Neutrophil (primary cell): Measurements from ENCODE around the gene DLGAP4.

ENCODE experiments used
- H3K27ac ChIP-seq: fragments of 200-600 bp; sonication (generic); 2 replicates; pipeline ENCODE4 v1.5.1; 2016; ENCODE audit warnings: mild to moderate bottlenecking, moderate library complexity
- H3K27me3 ChIP-seq: fragments of 200-600 bp; sonication (generic); 2 replicates; pipeline ENCODE4 v1.6.0; 2016; ENCODE audit warnings: mild to moderate bottlenecking
- H3K36me3 ChIP-seq: fragments of 200-600 bp; sonication (generic); 2 replicates; pipeline ENCODE4 v1.5.1; 2017
- H3K4me1 ChIP-seq, 2 experiments: fragments of 200-600 bp in 1 of 2; sonication (generic) in 1 of 2; 1 replicate in 1 of 2; 2 replicates in 1 of 2; pipeline versions ENCODE4 v1.5.1 to v1.6.1; 2013 to 2016; ENCODE audit warnings: low read depth in 1 of 2, low read length in 1 of 2, mild to moderate bottlenecking in 1 of 2, moderate library complexity in 1 of 2; ENCODE audit not compliant: control insufficient read depth in 1 of 2, insufficient read depth in 1 of 2
- H3K4me3 ChIP-seq, 2 experiments: fragments of 200-600 bp in 1 of 2; sonication (generic) in 1 of 2; 1 replicate in 1 of 2; 2 replicates in 1 of 2; pipeline ENCODE4 v1.5.1; 2013 to 2016; ENCODE audit warnings: low read depth in 1 of 2, low read length in 1 of 2, mild to moderate bottlenecking in 1 of 2, moderate library complexity in 1 of 2
- H3K9me3 ChIP-seq: fragments of 200-600 bp; sonication (generic); 2 replicates; pipeline ENCODE4 v1.5.1; 2016
- TF ChIP-seq, protein P1 (sequence below): fragments of 200-600 bp; sonication (generic); IDR thresholded peaks from 2 replicates; pipeline ENCODE4 v1.5.1; 2016; ENCODE audit warnings: antibody characterized with exemption

The DLGAP4 gene

DNA sequence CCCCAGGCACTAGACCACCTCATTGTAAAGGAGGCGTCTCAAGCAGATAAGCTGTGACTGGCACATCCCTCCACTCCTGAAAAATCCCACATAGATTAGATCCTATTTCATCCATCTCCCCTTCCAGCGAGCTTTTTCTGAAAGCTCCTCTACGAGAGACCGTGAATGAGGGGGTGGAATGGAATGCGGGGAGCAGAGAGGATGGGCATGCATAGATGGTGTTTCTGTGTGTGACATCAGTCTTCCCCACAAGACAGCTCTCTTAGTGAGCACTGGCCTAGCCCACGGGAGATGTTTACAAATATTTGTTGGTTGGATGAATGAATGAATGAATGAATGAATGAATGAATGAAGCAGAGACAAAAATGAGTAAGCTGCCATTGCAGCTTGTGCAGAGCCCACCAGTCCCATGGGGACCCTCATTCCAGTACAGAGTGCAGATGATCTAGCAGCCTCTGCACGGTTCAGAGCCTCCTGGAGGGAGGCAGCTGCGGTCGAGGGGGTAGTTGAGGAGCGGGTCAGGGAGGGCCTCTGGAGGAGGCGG is 98.4 kb downstream of the DLGAP4 start:
- TF ChIP-seq, protein P1, sequence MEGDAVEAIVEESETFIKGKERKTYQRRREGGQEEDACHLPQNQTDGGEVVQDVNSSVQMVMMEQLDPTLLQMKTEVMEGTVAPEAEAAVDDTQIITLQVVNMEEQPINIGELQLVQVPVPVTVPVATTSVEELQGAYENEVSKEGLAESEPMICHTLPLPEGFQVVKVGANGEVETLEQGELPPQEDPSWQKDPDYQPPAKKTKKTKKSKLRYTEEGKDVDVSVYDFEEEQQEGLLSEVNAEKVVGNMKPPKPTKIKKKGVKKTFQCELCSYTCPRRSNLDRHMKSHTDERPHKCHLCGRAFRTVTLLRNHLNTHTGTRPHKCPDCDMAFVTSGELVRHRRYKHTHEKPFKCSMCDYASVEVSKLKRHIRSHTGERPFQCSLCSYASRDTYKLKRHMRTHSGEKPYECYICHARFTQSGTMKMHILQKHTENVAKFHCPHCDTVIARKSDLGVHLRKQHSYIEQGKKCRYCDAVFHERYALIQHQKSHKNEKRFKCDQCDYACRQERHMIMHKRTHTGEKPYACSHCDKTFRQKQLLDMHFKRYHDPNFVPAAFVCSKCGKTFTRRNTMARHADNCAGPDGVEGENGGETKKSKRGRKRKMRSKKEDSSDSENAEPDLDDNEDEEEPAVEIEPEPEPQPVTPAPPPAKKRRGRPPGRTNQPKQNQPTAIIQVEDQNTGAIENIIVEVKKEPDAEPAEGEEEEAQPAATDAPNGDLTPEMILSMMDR: no peak
- H3K9me3 ChIP-seq: no peaks in the 10 kb centered on the region
- H3K27me3 ChIP-seq: peaks cover 51% of the 10 kb centered on the region
- no peaks in the 10 kb centered on the region for H3K4me1 ChIP-seq
- no peaks in the 10 kb centered on the region for H3K36me3 ChIP-seq
- H3K4me3 ChIP-seq: no peak overlapping the region
- no peak overlapping the region for H3K27ac ChIP-seq

DNA sequence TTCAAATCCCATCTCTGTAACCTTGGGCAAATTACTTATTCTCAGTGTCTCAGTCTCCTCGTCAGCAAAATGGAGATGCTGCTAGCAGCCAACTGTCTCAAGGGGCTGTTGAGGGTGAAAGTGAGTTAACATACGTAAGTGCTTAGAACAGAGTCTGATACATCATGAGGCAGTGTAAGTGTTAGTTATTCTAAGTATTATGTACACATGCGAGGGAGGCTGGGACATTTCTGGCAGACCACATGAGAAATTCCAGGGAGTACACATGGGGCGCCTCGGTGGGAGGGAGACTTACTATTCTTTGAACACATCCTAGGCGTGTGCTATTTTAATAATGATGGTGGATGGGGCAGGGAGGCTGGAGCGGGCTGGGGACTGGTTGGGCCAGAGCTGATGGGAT is 99.1 kb downstream of the DLGAP4 start:
- Histone ChIP-seq H3K9me3 (no peaks in the 10 kb centered on the region), H3K4me1 (no peaks in the 10 kb centered on the region), H3K4me3 (no peak overlapping the region), H3K36me3 (no peaks in the 10 kb centered on the region), H3K27me3 (peaks cover 44% of the 10 kb centered on the region), H3K27ac (no peak overlapping the region)
- TF ChIP-seq, protein P1: no peak

DNA sequence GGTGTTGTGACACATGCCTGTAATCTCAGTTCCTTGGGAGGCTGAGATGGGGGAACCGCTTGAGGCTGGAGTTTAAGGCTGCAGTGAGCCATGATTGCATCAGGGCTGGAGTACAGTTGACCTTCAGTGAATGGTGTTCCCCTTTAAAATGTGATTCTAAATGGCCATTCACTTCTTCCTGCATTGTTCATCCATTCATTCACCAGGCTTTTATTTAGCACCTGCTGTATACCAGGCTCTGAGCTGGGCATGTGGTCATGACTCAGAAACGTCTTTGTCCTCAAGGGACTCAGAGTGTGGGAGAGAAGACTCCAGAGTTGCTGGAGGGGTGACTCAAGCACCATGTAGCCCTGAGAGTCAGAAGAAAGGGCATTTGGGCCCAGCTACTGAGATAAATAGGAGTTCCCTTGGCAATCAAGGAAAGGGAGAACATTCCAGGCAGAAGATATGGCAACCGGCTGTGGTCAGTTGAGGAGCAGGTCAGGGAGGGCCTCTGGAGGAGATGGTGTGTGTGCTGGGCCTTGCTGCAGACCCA is 101.1 kb downstream of the DLGAP4 start:
- TF ChIP-seq, protein P1: no peak
- no peaks in the 10 kb centered on the region for H3K4me1 ChIP-seq
- peaks cover 24% of the 10 kb centered on the region for H3K27me3 ChIP-seq
- H3K9me3 ChIP-seq: no peaks in the 10 kb centered on the region
- no peak overlapping the region for H3K4me3 ChIP-seq
- no peak overlapping the region for H3K27ac ChIP-seq
- H3K36me3 ChIP-seq: no peaks in the 10 kb centered on the region

DNA sequence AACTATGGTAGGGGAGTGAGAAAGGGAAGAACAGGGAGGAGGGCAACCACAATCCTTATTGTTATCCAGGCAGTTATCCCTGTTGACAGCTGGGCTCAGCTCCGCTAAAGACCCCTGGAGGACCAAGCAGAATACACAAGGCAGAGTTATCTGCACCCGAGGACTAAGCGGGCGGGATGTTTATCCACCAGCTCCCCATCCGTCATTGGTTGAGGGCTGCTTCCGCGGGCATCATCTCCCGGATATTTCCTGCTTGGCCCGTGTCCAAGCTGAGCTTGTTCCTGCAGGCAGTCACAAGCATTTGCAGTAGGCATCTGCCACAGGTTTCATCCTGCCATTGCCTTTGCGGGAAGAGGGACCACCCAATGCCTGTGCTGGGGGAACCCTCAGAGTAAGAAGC is 102.1 kb downstream of the DLGAP4 start:
- no peaks in the 10 kb centered on the region for H3K9me3 ChIP-seq
- no peaks in the 10 kb centered on the region for H3K36me3 ChIP-seq
- H3K27me3 ChIP-seq: peaks cover 18% of the 10 kb centered on the region
- no peak overlapping the region for H3K27ac ChIP-seq
- no peaks in the 10 kb centered on the region for H3K4me1 ChIP-seq
- TF ChIP-seq, protein P1: no peak
- no peak overlapping the region for H3K4me3 ChIP-seq

DNA sequence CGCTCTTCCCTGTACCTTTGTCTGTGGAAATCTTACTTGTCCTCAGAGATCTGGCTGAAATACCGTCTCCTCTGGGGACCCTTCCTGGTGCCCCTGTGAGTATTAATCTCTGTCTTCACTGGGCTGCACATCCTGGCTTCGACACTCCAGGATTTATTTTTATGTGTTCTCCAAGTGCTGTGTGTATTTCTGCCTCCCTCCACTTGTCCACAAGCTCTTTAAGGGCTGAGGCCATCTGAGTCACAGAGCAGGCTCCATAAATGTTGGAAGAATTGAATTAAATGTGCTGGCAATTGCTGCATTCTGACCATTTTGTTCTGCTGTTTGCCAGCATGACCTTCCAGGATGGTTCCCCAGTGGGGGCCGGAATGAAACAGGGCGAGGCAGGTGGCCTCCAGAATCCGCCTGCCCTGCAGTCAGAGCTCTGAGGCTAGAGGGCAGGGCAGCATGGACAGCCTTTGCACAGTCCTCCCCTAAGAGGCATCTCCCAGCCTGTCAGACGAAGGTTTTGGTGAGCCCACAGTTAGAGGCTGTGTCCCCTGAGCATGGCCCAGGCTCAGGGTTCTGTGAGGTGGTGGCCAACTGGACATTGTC is 105.8 kb downstream of the DLGAP4 start:
- Histone ChIP-seq H3K4me1 (no peaks in the 10 kb centered on the region), H3K27ac (no peak overlapping the region), H3K36me3 (no peaks in the 10 kb centered on the region), H3K27me3 (peaks cover 16% of the 10 kb centered on the region), H3K9me3 (no peaks in the 10 kb centered on the region), H3K4me3 (no peak overlapping the region)
- TF ChIP-seq, protein P1: no peak
